Measurements from ENCODE around the gene MAB21L2.
"Not testable (repeated sequence)": the region's sequence is repeated elsewhere in the genome, so short reads cannot be mapped to it uniquely, and the experiment has no call there.

The MAB21L2 gene
- 0 reads per million in 3 experiments for total RNA-seq

- DNase-seq, result no peak
These were observed at the start of gene MAB21L2 for GRCh38 chr4:150582146-150582872. Gene MAB21L2 (plus strand): TSS chr4:150582151. CDS start chr4:150583030, 879 bp downstream.

- no peak for DNase-seq
These were observed 48.3 kb upstream of the MAB21L2 start for GRCh38 chr4:150533673-150534072.

GRCh38 chr4:150534818-150535217 is 47.1 kb upstream of the MAB21L2 start:
- DNase-seq, result no peak

GRCh38 chr4:150537911-150538310 is 44.0 kb upstream of the MAB21L2 start:
- not testable (repeated sequence) for DNase-seq

- no peak for DNase-seq
These were observed 41.4 kb upstream of the MAB21L2 start for GRCh38 chr4:150540536-150540935.

GRCh38 chr4:150540959-150541360 is 41.0 kb upstream of the MAB21L2 start:
- DNase-seq, result no peak

GRCh38 chr4:150541681-150542080 is 40.3 kb upstream of the MAB21L2 start:
- no peak for DNase-seq

GRCh38 chr4:150543042-150543441 is 38.9 kb upstream of the MAB21L2 start:
- no peak for DNase-seq

GRCh38 chr4:150546286-150546685 is 35.7 kb upstream of the MAB21L2 start:
- DNase-seq, result no peak

GRCh38 chr4:150547154-150547838 is 34.7 kb upstream of the MAB21L2 start:
- no peak for DNase-seq

GRCh38 chr4:150557811-150558210 is 24.1 kb upstream of the MAB21L2 start:
- DNase-seq, result not testable (repeated sequence)

- DNase-seq, result no peak
These were observed 20.7 kb upstream of the MAB21L2 start for GRCh38 chr4:150561143-150561737.

- DNase-seq, result no peak
These were observed 19.7 kb upstream of the MAB21L2 start for GRCh38 chr4:150562250-150562649.

GRCh38 chr4:150562751-150563150 is 19.2 kb upstream of the MAB21L2 start:
- DNase-seq, result no peak

- not testable (repeated sequence) for DNase-seq
These were observed 17.0 kb upstream of the MAB21L2 start for GRCh38 chr4:150564967-150565366.

- DNase-seq, result no peak
These were observed 14.9 kb upstream of the MAB21L2 start for GRCh38 chr4:150567070-150567469.

GRCh38 chr4:150569384-150569987 is 12.5 kb upstream of the MAB21L2 start:
- no peak for DNase-seq

GRCh38 chr4:150569998-150570535 is 11.9 kb upstream of the MAB21L2 start:
- DNase-seq, result no peak

- DNase-seq, result no peak
These were observed 11.1 kb upstream of the MAB21L2 start for GRCh38 chr4:150570862-150571261.

GRCh38 chr4:150572704-150573504 is 9.0 kb upstream of the MAB21L2 start:
- no peak for DNase-seq

- no peak for DNase-seq
These were observed 8.4 kb upstream of the MAB21L2 start for GRCh38 chr4:150573534-150573933.

- DNase-seq, result no peak
These were observed 7.3 kb upstream of the MAB21L2 start for GRCh38 chr4:150574678-150575077.

Measured in central memory CD4-positive, alpha-beta T cell (primary cell).